Skeletal muscle tissue (tissue), 4 donors: ENCODE measurements around the gene CCNQ. TPM values are rescaled to one million over a fixed set of nuclear protein-coding genes. Genes with fewer than 3 reads are reported as not detected.
"Not testable (repeated sequence)": the region's sequence is repeated elsewhere in the genome, so short reads cannot be mapped to it uniquely, and the experiment has no call there.

ENCODE experiments used
- H3K27ac ChIP-seq: one replicate; pipeline ENCODE4 v1.7.0; 2013; ENCODE audit warnings: mild to moderate bottlenecking, low read depth, low read length, inconsistent platforms
- H3K27me3 ChIP-seq, 3 donors: one replicate each; pipeline ENCODE4 v1.7.0; 2013; ENCODE audit warnings: low read length in 3 of 3; ENCODE audit not compliant: control insufficient read depth in 3 of 3, insufficient read depth in 3 of 3
- H3K36me3 ChIP-seq, 3 donors: one replicate each; pipeline ENCODE4 v1.7.0; 2013; ENCODE audit warnings: low read length in 3 of 3; ENCODE audit not compliant: control insufficient read depth in 3 of 3, insufficient read depth in 3 of 3
- H3K4me1 ChIP-seq, 3 donors: one replicate each; pipeline ENCODE4 v1.7.0; 2013; ENCODE audit warnings: low read length in 3 of 3, mild to moderate bottlenecking in 3 of 3; ENCODE audit not compliant: control insufficient read depth in 3 of 3, insufficient read depth in 3 of 3
- H3K4me3 ChIP-seq, 3 donors: one replicate each; pipeline ENCODE4 v1.7.0; 2013; ENCODE audit warnings: low read length in 3 of 3
- H3K9ac ChIP-seq, 3 donors: one replicate each; pipeline ENCODE4 v1.7.0; 2013; ENCODE audit warnings: low read length in 3 of 3, mild to moderate bottlenecking in 3 of 3, moderate library complexity in 2 of 3, low read depth in 1 of 3
- H3K9me3 ChIP-seq, 3 donors: one replicate each; pipeline ENCODE4 v1.7.0; 2013; ENCODE audit warnings: low read length in 3 of 3; ENCODE audit not compliant: control insufficient read depth in 3 of 3
- total RNA-seq: library from RNA; depleted of rRNA; stranded (reverse); fragments of >200 nt; gene quantifications from one replicate; pipeline ENCODE4 v1.2.3, GENCODE V29; 2014
- donor health status: Osteomylitis.

CCNQ gene
- total RNA-seq, 1 donor from 2014 or later = 13.0 TPM

DNA sequence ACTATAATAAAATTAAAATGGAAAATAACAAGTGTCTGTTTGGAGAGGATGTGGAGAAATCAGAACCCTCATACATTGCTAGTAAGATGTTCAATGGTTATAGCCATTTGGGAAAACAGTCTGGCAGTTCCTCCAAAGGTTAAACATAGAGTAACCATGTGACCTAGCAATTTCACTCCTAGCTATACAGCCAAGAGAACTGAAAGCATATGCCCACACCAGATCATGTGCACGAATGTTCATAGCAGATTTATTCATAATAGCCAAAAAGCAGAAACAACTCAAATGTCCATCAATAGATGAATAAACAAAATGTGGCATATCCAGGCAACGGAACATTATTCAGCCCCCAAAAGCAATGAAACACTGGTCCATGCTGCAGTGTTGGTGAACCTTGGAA lies 9.4 kb upstream of the CCNQ start:
- Histone ChIP-seq H3K4me1 (peaks cover 4 to 10% (median 9%) of the 10 kb centered on the region in 3 donors), H3K9me3 (no peaks in the 10 kb centered on the region), H3K4me3 (no peak overlapping the region), H3K27me3 (peaks cover 0 to 13% (median 0%) of the 10 kb centered on the region in 3 donors), H3K27ac (no peak overlapping the region), H3K36me3 (no peaks in the 10 kb centered on the region), H3K9ac (no peak overlapping the region)

DNA sequence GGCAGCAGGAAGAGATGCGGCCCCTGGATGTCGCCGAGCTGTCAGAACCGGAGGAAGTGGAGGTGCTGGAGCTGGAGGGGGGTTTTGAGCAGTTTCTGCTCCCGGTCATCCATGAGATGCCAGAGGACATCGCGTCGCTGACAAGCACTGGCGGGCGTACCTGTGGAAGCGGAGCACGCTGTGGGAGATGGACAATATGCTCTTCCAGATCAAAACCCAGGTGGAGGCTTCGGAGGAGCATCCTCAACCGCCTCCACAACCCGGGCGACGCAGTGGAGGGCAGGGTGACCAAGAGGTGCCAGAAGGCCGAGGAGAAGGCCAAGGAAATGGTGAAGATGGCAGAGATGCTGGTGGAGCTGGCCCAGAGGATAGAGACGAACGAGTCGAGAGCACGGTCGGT lies 7.6 kb upstream of the CCNQ start:
- Histone ChIP-seq H3K9me3 (no peaks in the 10 kb centered on the region), H3K27ac (no peak overlapping the region), H3K4me3 (no peak overlapping the region), H3K36me3 (no peaks in the 10 kb centered on the region), H3K27me3 (peaks cover 0 to 8% (median 0%) of the 10 kb centered on the region in 3 donors), H3K4me1 (peaks cover 4 to 10% (median 9%) of the 10 kb centered on the region in 3 donors), H3K9ac (no peak overlapping the region)

DNA sequence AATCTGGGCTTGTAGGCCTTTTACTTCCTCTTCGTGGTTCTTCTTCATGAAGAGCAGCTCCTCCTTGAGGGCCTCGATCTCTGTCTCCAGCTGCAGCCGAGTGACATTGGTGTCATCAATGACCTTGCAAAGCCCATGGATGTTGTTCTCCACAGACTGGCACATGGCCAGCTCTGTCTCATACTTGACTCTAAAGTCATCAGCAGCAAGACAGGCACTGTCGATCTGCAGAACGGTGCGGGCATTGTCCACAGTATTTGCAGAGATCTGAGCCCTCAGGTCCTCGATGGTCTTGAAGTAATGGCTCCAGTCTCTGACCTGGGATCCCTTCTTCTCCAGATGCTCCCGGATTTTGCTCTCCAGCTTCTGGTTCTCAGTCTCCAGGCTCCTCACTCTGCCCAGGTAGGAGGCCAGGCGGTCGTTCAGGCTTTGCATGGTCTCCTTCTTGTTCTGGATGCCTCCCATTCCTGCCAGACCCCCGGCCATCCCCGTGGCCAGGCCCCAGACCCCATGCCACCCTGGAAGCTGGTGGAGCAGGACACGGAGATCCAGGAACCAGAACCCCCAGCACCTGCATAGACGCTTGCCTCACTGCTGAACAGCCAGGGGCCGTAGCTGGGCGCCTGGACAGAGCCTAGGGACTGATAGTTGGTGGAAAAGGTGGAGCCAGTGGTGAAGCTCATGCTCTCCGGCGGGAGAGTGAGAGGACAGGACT lies 5.9 kb upstream of the CCNQ start:
- not testable (repeated sequence) for H3K27me3 ChIP-seq, H3K9me3 ChIP-seq, H3K9ac ChIP-seq, H3K27ac ChIP-seq, H3K4me3 ChIP-seq, H3K36me3 ChIP-seq
- peaks cover 4 to 14% (median 9%) of the 10 kb centered on the region in 3 donors for H3K4me1 ChIP-seq

DNA sequence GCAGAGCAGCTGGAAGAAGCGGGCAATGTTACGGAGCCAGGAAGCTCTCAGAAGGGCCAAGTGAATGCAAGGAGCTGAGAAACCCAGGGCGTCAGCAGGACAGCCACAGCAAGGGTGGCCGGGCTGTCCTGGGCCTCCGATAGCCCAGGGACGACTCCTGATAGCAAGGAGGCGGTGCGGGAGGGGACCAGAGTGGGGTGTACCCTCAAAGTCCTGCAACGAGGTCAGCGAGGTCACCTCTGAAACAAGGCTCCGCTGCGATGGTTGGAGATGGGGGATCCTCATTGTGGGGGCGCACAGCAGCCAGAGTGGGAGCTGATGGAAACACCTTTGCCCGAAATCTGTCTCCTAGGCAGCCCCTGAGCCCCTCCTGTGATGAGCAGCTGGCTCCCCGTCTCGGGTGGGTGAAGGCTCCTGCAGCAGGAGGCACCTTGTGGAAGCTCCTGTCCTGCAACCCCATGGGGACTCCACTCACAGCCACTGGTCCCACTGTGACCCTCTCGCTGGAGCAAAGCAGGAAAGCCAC lies 4.3 kb upstream of the CCNQ start:
- Histone ChIP-seq H3K9me3 (no peaks in the 10 kb centered on the region), H3K27me3 (no peaks in the 10 kb centered on the region), H3K27ac (no peak overlapping the region), H3K36me3 (no peaks in the 10 kb centered on the region), H3K4me3 (no peak overlapping the region), H3K9ac (no peak overlapping the region), H3K4me1 (peaks cover under 1 to 14% (median 12%) of the 10 kb centered on the region in 3 donors)

DNA sequence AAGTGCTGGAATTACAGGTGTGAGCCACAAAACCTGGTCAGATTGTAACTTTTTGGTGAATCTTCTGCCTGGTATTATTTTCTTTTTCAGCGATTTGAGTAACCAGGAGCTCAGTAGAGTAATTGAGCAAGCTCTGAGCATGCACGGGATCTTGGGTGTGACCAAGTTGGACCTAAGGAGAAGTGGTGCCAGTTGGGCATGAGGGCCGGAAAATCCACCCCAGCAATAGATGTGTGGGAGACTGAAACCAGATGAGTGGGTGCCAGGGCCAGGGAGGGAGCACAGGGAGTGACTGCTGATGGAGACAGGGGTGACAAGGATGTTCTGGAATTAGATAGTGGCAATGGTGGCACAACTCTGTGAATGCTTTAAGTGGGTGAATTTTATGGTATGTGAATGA lies 3.7 kb upstream of the CCNQ start:
- no peak overlapping the region for H3K27ac ChIP-seq
- no peaks in the 10 kb centered on the region for H3K9me3 ChIP-seq
- no peak overlapping the region for H3K4me3 ChIP-seq
- no peak overlapping the region for H3K9ac ChIP-seq
- H3K4me1 ChIP-seq = peaks cover 5 to 18% (median 12%) of the 10 kb centered on the region in 3 donors
- no peaks in the 10 kb centered on the region for H3K27me3 ChIP-seq
- no peaks in the 10 kb centered on the region for H3K36me3 ChIP-seq

DNA sequence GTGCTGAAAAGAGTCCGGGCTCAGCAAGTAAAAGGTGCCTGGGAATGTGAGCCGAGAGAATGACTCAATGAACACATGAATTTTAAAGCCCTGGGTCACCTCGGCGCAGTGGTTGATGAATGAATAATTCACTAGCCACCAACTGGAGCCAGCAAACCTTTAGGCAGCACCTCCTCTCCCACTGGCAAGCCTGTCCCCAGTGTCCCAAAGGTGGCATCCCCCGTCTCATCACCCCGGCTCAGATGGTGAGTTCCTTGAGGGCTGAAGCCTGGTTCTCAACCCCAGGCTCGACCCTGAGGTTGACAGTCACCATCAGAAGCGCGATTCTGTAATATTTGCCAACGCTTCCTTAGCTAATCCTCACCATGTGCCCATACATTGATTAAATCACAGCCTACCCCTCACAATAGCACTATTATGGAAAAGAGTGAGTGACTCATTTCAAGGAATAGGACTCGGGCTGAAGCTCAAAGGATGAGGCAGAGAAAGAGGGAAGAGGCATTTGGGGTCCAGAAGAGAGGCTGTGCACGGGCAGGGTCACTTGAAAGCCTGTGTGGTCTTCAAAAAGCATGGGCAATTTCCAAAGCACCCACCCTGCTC lies 2.7 kb upstream of the CCNQ start:
- Histone ChIP-seq H3K9ac (no peak overlapping the region), H3K4me3 (no peak overlapping the region), H3K4me1 (peaks cover 5 to 18% (median 12%) of the 10 kb centered on the region in 3 donors), H3K36me3 (no peaks in the 10 kb centered on the region), H3K27ac (no peak overlapping the region), H3K9me3 (no peaks in the 10 kb centered on the region), H3K27me3 (no peaks in the 10 kb centered on the region)

DNA sequence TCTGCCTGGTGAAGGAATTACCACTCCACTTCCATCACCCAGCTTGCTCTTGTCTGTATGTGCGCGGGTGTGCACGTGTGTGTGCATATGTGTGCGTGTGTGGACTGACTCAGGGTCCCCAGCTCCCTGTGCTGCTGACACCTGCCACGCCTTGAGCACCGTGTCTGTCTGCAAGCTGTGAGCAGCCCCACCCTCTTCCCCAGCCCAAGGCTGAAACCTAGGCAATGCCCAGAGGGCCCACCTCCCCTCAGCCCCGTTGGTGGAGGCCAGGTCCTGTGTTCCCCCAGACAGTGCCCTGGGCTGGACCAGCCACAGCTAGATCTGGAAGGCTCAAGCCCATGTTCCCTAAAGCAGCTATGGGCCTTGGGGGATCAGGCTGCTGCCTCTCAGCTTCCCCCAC lies 2.0 kb upstream of the CCNQ start:
- no peaks in the 10 kb centered on the region for H3K36me3 ChIP-seq
- H3K27me3 ChIP-seq = no peaks in the 10 kb centered on the region
- H3K4me1 ChIP-seq = peaks cover 5 to 18% (median 12%) of the 10 kb centered on the region in 3 donors
- H3K27ac ChIP-seq = no peak overlapping the region
- H3K4me3 ChIP-seq = no peak overlapping the region
- no peaks in the 10 kb centered on the region for H3K9me3 ChIP-seq
- peak overlapping the region in 1 of 3 donors; percentile 16 for H3K9ac ChIP-seq

DNA sequence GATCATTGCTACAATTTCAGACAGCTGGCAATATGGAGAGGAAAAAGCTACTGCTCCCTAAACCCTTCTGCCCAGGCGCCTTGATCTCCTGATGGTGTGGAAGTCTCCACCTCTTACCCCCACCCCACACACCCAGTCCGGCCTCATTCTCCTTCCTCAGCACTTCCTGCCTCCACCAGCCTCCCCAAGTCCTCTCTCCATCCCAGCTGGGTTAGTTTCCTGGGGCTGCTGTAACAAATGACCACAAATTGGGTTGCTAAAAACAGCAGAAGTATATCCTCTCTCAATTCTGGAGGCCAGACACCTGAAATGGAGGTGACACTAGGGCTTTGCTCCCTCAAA lies 1.1 kb upstream of the CCNQ start:
- peak overlapping the region in 1 of 3 donors; percentile 61 for H3K9ac ChIP-seq
- no peak overlapping the region for H3K27ac ChIP-seq
- peaks cover 5 to 18% (median 12%) of the 10 kb centered on the region in 3 donors for H3K4me1 ChIP-seq
- H3K27me3 ChIP-seq = no peaks in the 10 kb centered on the region
- H3K36me3 ChIP-seq = no peaks in the 10 kb centered on the region
- H3K4me3 ChIP-seq = peak overlapping the region; percentile 69 to 74 (median 72)
- no peaks in the 10 kb centered on the region for H3K9me3 ChIP-seq

DNA sequence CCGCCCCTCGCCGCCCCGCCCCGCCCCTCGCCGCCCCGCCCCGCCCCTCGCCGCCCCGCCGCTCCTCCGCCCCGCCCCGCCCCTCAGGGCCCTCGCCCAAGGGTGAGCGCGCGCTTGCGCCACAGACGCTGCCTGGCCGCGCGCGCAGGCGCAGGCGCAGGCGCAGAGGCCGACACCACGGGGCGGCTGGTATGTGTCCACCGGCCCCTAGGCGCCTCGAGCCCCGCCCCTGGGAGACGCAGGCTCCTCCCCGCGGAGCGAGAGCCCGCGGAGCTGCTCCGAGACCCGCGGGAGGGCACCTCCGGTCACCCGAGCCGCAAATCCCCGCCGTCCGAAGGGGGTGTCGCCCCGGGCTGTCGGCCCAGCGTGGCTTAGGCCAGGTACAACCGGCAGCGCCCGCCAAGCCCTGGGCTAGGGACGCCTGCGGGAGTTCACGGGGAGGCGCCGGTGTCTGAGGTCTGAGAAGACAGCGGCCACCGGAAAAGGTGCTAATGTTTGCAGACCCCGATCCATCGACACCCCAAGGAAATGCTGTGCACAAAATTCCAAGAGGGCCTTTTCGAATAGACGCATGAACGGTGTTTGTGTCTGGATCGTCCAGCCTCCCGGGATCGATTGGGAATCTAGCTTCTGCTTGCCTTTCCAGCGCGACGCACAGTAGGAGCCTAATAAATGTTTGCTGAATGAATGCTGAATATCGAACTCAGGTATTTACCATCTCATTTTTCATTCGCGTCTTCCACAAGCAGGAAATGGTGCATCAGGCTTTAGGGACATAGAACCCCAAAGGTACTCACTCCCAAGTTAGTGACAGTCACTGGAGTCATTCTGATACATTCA lies 473 bp upstream of the CCNQ start:
- peak overlapping the region; percentile 69 to 74 (median 72) for H3K4me3 ChIP-seq
- H3K27ac ChIP-seq = no peak overlapping the region
- no peaks in the 10 kb centered on the region for H3K9me3 ChIP-seq
- no peaks in the 10 kb centered on the region for H3K27me3 ChIP-seq
- H3K36me3 ChIP-seq = peaks cover 0 to 4% (median 2%) of the 10 kb centered on the region in 3 donors
- H3K4me1 ChIP-seq = peaks cover 5 to 18% (median 12%) of the 10 kb centered on the region in 3 donors
- H3K9ac ChIP-seq = peak overlapping the region; percentile 61 to 76 (median 69)
